GM18526 (cell line): ENCODE results near the gene CCNL2.

Experiments used
- POLR2A ChIP-seq: IDR thresholded peaks from 3 replicates; pipeline ENCODE4 v1.6.1; 2011; ENCODE audit not compliant: insufficient read length; ENCODE audit errors: extremely low read depth

The CCNL2 gene

DNA sequence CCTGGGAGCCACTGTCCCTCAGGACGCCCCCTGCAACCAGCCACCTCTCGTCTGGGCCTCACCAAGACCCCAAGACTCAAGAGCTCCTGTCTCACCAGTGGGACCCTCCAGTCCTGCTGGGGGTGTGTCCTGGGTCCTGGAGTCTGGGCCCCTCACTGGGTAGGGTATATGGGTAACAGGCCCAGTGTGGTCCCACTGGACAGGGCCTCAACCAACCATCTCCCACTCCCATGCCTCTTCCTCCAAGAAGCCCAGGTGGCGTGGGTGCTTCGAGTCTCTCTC lies 35.6 kb upstream of the CCNL2 start:
- TF ChIP-seq POLR2A, result no peak

DNA sequence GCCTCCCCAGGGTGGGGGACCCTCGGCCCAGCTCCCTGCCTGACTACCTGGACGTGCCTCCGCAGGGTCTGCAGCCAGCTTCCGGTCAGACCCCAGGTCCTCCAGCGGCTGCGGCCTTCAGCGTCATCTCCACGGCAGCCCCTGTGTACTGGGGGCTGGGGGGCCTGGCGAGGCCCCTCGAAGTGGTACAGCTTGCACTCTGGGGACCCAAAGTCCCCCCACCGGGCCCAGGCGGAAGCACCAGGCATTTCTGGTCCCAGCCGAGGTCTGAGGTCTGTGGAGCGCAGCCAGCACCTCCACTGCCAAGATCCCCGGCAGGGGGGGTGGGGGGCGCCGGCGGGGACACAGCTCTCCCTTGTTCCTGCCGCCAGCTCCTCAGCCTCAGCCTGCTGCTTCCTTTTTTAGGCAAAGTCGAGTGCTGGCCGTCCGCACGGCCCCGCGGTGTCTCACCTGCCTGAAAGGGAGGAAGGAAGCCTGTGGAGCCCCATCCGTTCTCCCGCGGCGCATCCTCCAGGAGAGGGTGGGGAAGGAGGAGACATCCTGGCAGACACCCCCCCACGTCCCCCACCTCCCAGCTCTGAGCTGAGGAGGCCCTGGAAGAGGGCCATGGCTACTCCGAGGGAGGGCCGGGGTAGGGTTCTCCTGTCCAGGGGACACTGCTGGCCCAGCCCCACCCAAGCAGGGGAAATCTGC lies 35.1 kb upstream of the CCNL2 start:
- TF ChIP-seq POLR2A, result no peak

GRCh38 chr1:1433804-1434130 lies 34.6 kb upstream of the CCNL2 start:
- no peak for TF ChIP-seq POLR2A

- TF ChIP-seq POLR2A, result no peak
Measured at GRCh38 chr1:1432951-1433803, 34.0 kb upstream of the CCNL2 start.

DNA sequence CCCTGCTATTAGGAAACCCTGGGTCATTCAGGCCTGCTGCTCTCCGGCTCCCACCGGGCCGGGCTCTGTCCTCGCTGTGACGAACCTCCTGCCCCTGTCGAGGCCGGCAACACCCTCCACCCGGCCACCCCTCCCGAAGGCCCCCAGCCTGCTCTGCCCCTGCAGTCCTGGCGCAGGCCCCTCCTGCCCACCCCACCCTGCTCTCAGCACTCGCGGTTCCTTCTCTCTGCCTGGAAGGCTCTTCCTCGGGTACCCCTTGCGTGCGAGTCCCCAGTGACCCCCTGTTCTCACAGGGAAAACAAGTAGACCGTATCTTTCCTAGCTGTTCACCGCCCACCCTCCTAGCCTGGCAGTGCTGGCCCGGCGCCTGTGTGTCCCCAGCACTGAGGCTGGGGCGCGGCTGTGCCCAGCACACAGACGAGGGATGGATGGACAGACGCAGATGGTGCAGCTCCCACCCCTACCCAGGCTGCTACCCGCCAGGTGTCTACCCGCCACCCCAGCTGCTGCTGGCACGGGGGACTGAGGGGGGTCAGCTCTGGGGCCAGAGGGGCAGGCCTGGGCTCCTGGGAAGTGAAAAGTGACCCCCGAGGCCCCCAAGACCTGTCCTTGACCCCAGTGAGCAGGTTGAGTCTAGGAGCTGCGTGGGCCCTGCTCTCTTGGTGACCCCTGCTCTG lies 33.3 kb upstream of the CCNL2 start:
- TF ChIP-seq POLR2A, result no peak

GRCh38 chr1:1431845-1432273 lies 32.7 kb upstream of the CCNL2 start:
- no peak for TF ChIP-seq POLR2A

DNA sequence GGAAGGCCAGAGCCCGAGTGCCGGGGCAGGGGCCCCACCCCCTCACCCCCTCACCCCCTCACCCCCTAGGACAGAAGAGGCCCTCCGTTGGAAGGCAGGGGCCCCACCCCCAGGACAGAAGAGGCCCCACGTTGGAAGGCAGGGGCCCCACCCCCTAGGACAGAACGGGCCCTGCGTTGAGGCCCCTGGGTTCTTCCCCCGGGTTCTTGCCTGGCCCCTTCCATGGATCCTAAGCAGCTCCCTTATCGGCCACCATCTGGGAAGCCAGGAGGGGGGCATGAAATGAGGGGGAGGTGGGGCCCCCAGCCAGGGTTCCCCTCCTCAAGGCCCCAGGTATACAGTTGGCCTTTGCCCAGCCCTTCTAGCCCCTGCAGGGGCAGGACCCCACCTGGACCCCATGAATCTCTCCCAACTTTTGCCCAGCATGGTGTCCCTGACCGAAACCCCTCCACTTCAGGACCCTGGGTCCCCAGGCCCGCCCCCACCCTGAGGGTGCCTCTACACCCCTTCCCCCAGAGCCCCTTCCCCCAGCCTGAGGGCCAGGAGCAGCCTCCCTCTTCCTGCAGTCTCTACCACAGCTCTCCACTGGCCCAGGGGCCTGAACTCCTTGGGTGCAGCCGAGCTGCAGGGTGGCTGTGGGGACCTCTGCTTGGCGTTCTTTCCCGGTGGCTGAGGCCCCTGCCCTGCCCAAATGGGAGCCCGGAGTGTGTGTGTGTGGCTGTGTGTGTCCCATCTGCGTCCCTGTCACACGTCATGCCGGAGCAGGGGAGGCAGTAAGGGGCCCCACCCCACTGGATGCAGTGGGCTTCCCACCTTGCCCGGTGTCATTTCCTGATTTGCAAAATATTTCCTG lies 32.1 kb upstream of the CCNL2 start:
- no peak for TF ChIP-seq POLR2A

- TF ChIP-seq POLR2A, result no peak
Measured at GRCh38 chr1:1430114-1430982, 31.2 kb upstream of the CCNL2 start.

DNA sequence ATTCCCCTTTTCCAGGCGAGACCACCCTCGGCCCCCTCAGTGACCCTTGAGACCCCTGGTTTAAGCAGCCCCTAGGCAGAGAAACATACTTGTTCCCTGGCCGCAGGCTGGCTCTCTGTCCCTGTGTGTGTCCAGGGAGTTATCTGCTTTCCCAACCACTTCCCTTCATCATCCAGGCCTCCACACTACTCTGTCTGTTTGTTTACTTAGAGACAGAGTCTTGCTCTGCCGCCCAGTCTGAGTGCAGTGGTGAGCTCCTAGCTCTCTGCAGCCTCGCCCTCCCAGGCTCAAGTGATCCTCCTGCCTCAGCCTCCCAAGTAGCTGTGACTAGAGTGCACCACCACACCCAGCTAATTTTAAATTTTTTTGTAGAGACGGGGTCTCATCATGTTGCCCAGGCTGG lies 30.5 kb upstream of the CCNL2 start:
- TF ChIP-seq POLR2A, result no peak

GRCh38 chr1:1428174-1428573 lies 29.0 kb upstream of the CCNL2 start:
- TF ChIP-seq POLR2A, result no peak

DNA sequence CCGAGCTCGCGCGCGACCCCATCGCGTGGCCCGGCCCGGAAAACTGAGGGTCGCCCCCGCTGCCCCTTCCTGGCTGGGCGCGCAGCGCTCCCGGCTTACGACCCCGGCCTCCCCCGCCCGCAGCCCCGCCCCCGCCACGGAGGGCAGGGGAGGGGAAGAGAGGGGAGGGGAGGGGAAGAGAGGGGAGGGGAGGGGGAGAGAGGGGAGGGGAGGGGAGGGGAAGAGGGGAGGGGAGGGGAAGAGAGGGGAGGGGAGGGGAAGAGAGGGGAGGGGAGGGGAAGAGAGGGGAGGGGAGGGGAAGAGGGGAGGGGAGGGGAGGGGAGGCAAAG lies 28.6 kb upstream of the CCNL2 start:
- no peak for TF ChIP-seq POLR2A

- TF ChIP-seq POLR2A, result no peak
Measured at GRCh38 chr1:1427106-1427819, 28.1 kb upstream of the CCNL2 start.

- no peak for TF ChIP-seq POLR2A
Measured at GRCh38 chr1:1426496-1427105, 27.5 kb upstream of the CCNL2 start.

GRCh38 chr1:1425753-1426495 lies 26.8 kb upstream of the CCNL2 start:
- no peak for TF ChIP-seq POLR2A

GRCh38 chr1:1425426-1425752 lies 26.3 kb upstream of the CCNL2 start:
- no peak for TF ChIP-seq POLR2A
